GM12801 (cell line): ENCODE measurements around the gene FERD3L.

Experiments used
- CTCF ChIP-seq: IDR thresholded peaks from one replicate; pipeline ENCODE4 v1.5.1; 2011; ENCODE audit warnings: control low read depth; ENCODE audit not compliant: insufficient read length; ENCODE audit errors: extremely low read depth

The FERD3L gene

GRCh38 chr7:19145434-19146115 is 354 bp upstream of the FERD3L start:
- TF ChIP-seq CTCF: no peak

- TF ChIP-seq CTCF: no peak
These were observed 1.2 kb downstream of the FERD3L start for GRCh38 chr7:19143881-19144574.

- no peak for TF ChIP-seq CTCF
These were observed 5.4 kb downstream of the FERD3L start for GRCh38 chr7:19139706-19140327.

DNA sequence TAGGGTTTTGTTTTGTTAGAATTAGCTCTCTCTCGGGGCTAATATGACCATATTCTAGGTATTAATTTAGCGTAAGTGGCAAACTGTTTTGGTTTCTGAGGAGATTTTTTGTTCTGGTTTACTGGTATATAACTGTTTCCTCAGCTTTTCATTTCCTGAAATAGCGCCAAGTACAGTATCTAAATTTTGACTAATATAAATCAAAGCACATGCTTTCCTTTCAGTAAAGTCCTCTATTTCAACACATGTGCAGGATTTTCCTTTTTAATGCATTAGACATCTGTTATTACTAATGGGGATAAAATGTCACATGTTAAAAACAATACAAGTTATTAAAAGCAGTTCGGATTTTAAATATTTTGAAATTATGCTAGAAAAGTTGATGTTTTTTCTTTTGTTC is 11.3 kb downstream of the FERD3L start:
- TF ChIP-seq CTCF: no peak

DNA sequence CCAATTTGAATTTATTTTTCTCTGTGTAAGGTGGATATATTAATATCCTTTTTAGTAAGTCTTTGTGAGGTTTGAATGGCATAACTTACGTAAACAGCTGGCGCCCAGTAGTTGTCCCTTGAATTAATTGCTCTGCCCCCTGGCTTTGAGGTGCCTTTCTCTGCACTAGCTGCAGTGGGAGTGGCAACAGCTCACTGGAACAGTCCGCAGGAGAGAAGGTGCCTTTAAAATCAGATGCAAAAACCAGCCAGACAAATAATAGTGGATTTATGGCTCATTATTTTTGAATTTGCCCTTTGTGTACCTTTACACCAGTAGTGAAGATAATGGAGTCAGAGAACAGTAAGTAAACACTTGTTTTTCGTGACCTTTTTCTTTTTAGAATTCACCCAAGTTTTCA is 11.8 kb downstream of the FERD3L start:
- TF ChIP-seq CTCF: no peak

- TF ChIP-seq CTCF: no peak
These were observed 16.4 kb downstream of the FERD3L start for GRCh38 chr7:19128856-19129255.

- TF ChIP-seq CTCF: no peak
These were observed 23.1 kb downstream of the FERD3L start for GRCh38 chr7:19121977-19122588.
